ENCODE data around the gene CYP27B1.

GRCh38 chr12:57744194-57744776 lies 22.6 kb downstream of the CYP27B1 start:
- TF ChIP-seq POLR2A (IDR thresholded peaks at IDR 0.05), result no peak
- no peak for TF ChIP-seq CTCF (IDR thresholded peaks at IDR 0.05)
- TF ChIP-seq EP300 (IDR thresholded peaks at IDR 0.05), result peak in 1 of 2 donors; percentile 18
